Ishikawa (cell line): ENCODE results near the gene NSUN2.

Experiments
- MAX ChIP-seq: IDR thresholded peaks from 2 replicates; pipeline ENCODE4 v1.6.1; 2012
- NFIC ChIP-seq: IDR thresholded peaks from 2 replicates; pipeline ENCODE4 v1.6.1; 2012
- RAD21 ChIP-seq: IDR thresholded peaks from 2 replicates; pipeline ENCODE4 v1.6.1; 2012; ENCODE audit warnings: low read depth
- REST ChIP-seq: IDR thresholded peaks from 2 replicates; pipeline ENCODE4 v1.6.1; 2012; ENCODE audit warnings: low read depth, mild to moderate bottlenecking
- TAF1 ChIP-seq: IDR thresholded peaks from 2 replicates; pipeline ENCODE4 v1.6.1; 2012; ENCODE audit warnings: low read depth, mild to moderate bottlenecking
- TEAD4 ChIP-seq: IDR thresholded peaks from 2 replicates; pipeline ENCODE4 v1.6.1; 2012
- YY1 ChIP-seq: IDR thresholded peaks from 2 replicates; pipeline ENCODE4 v1.6.1; 2012; ENCODE audit warnings: low read depth
- ZBTB7A ChIP-seq: IDR thresholded peaks from 2 replicates; pipeline ENCODE4 v1.6.1; 2012; ENCODE audit warnings: low read depth

- TF ChIP-seq MAX (no peak), RAD21 (no peak), REST (no peak), ZBTB7A (no peak), TAF1 (no peak), NFIC (no peak), TEAD4 (no peak), YY1 (no peak)
Measured at GRCh38 chr5:6601816-6602215, 31.0 kb downstream of the NSUN2 start.
